Sigmoid colon (tissue), 7 donors: ENCODE results near the gene LTBP1. TPM values are rescaled to one million over a fixed set of nuclear protein-coding genes. Genes with fewer than 3 reads are reported as not detected.
"Not testable (repeated sequence)": the region's sequence is repeated elsewhere in the genome, so short reads cannot be mapped to it uniquely, and the experiment has no call there.

Experiments
- DNase-seq: peaks from one replicate; pipeline ENCODE4 v3.0.0-alpha.2; 2019
- H3K27ac ChIP-seq, 4 donors: fragments of 200-600 bp; sonication (generic); one replicate each; pipeline ENCODE4 v1.5.1; 2016 to 2019; ENCODE audit warnings: mild to moderate bottlenecking in 1 of 4
- H3K27me3 ChIP-seq, 3 donors: fragments of 200-600 bp; sonication (generic); one replicate each; pipeline ENCODE4 v1.5.1; 2019; ENCODE audit warnings: mild to moderate bottlenecking in 1 of 3
- H3K36me3 ChIP-seq, 4 donors: fragments of 200-600 bp; sonication (generic); one replicate each; pipeline ENCODE4 v1.5.1; 2016 to 2019
- H3K4me1 ChIP-seq, 4 donors: fragments of 200-600 bp; sonication (generic); one replicate each; pipeline ENCODE4 v1.5.1; 2017 to 2019
- H3K4me3 ChIP-seq, 4 donors: fragments of 200-600 bp; sonication (generic); one replicate each; pipeline ENCODE4 v1.5.1; 2017 to 2019; ENCODE audit warnings: mild to moderate bottlenecking in 2 of 4, moderate library complexity in 1 of 4
- H3K9me3 ChIP-seq, 4 donors: fragments of 200-600 bp in 3 of 4; sonication (generic) in 3 of 4; one replicate each; pipeline versions ENCODE4 v1.5.1 to v1.6.1; 2013 to 2019
- EP300 ChIP-seq, 4 donors: sonication (generic); formaldehyde crosslinking; IDR thresholded peaks; one replicate each; pipeline ENCODE4 v1.6.1; 2017; ENCODE audit warnings: antibody characterized with exemption in 4 of 4
- POLR2A ChIP-seq, 2 donors: fragments of 450-650 bp; IDR thresholded peaks; one replicate each; pipeline ENCODE4 v1.6.1; 2016; ENCODE audit warnings: antibody characterized with exemption in 2 of 2, mild to moderate bottlenecking in 2 of 2, moderate library complexity in 2 of 2
- POLR2AphosphoS5 ChIP-seq, 4 donors: sonication (generic); formaldehyde crosslinking; IDR thresholded peaks; one replicate each; pipeline ENCODE4 v1.6.1; 2017; ENCODE audit warnings: antibody characterized with exemption in 4 of 4
- WGBS, 2 donors: extraction: QIAGEN DNeasy Blood & Tissue Kit; methylation state at CpG; one replicate each; pipeline ENCODE4 v1.1.7; 2013; 5-methylcytosine and 5-hydroxymethylcytosine counted together
- intact Hi-C: fragments of 100-400 bp; cut with DNase I; formaldehyde crosslinking; loops from one replicate; pipeline ENCODE4 v1.15.1; 2023
- polyA plus RNA-seq, 3 donors: library from polyadenylated mRNA; stranded (reverse); fragments of 200-250 nt; gene quantifications; one replicate each; pipeline ENCODE4 v1.2.3, GENCODE V29; 2013
- total RNA-seq, 4 donors: library from RNA; depleted of rRNA; stranded (reverse); fragments of >200 nt; gene quantifications; one replicate each; pipeline ENCODE4 v1.1.0, GENCODE V29; 2016
- TF ChIP-seq, protein P1 (sequence below), 4 experiments: fragments of 450-650 bp in 3 of 4; fragments of 200-600 bp in 1 of 4; IDR thresholded peaks; one replicate each; pipeline ENCODE4 v1.5.1; 2016 to 2019; ENCODE audit warnings: antibody characterized with exemption in 4 of 4, mild to moderate bottlenecking in 3 of 4, moderate library complexity in 2 of 4
- donor health status: healthy with polysubstance abuse.
- donor health status: Bipolar disorder and iron deficiency.
- donor health status: healthy.

The LTBP1 gene
- total and polyA plus RNA-seq, 7 donors: 3.0 to 102 (median 34.2) TPM

- Histone ChIP-seq H3K4me1 (peaks cover 0 to 6% (median 3%) of the 10 kb centered on the region in 4 donors), H3K27me3 (no peaks in the 10 kb centered on the region), H3K4me3 (no peak overlapping the region), H3K9me3 (no peaks in the 10 kb centered on the region), H3K36me3 (no peaks in the 10 kb centered on the region), H3K27ac (no peak overlapping the region)
- intact Hi-C loops: no loop called here
- no peak for TF ChIP-seq POLR2A (IDR thresholded peaks at IDR 0.05)
- no peak for TF ChIP-seq POLR2AphosphoS5 (IDR thresholded peaks at IDR 0.05)
- TF ChIP-seq, protein P1, sequence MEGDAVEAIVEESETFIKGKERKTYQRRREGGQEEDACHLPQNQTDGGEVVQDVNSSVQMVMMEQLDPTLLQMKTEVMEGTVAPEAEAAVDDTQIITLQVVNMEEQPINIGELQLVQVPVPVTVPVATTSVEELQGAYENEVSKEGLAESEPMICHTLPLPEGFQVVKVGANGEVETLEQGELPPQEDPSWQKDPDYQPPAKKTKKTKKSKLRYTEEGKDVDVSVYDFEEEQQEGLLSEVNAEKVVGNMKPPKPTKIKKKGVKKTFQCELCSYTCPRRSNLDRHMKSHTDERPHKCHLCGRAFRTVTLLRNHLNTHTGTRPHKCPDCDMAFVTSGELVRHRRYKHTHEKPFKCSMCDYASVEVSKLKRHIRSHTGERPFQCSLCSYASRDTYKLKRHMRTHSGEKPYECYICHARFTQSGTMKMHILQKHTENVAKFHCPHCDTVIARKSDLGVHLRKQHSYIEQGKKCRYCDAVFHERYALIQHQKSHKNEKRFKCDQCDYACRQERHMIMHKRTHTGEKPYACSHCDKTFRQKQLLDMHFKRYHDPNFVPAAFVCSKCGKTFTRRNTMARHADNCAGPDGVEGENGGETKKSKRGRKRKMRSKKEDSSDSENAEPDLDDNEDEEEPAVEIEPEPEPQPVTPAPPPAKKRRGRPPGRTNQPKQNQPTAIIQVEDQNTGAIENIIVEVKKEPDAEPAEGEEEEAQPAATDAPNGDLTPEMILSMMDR (IDR thresholded peaks at IDR 0.05): no peak
- no peak for DNase-seq
These were observed 283.4 kb downstream of the LTBP1 start for GRCh38 chr2:33230195-33230594.

DNA sequence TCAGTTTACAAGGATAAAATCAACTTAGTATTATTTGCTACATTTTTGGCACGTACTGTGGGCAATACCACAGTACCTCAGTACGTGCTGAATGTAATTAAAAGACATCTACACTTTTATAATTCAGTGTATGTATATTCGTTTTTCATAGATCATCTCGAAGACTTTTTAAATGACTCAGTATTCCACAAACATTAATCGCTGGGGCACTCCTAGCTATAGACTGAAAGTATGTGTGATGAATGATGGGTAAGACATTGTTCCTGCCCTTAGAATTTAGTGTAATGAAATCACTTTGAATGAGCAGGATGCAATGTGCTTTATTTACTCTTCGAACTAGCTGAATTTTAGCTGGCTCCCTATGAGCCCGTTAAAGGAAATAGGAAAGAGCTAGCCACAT, 284.1 kb downstream of the LTBP1 start:
- no peak overlapping the region for H3K27ac ChIP-seq
- TF ChIP-seq, protein P1 (IDR thresholded peaks at IDR 0.05): no peak
- no peak for TF ChIP-seq EP300 (IDR thresholded peaks at IDR 0.05)
- TF ChIP-seq POLR2A (IDR thresholded peaks at IDR 0.05): no peak
- TF ChIP-seq POLR2AphosphoS5 (IDR thresholded peaks at IDR 0.05): no peak
- intact Hi-C loops: no loop called here
- H3K27me3 ChIP-seq: no peaks in the 10 kb centered on the region
- peaks cover 0 to 6% (median 3%) of the 10 kb centered on the region in 4 donors for H3K4me1 ChIP-seq
- no peaks in the 10 kb centered on the region for H3K36me3 ChIP-seq
- WGBS, 2 donors: 82 to 84% methylated on average over 7 of the region's 7 CpGs
- no peak overlapping the region for H3K4me3 ChIP-seq
- no peaks in the 10 kb centered on the region for H3K9me3 ChIP-seq
- DNase-seq: no peak

DNA sequence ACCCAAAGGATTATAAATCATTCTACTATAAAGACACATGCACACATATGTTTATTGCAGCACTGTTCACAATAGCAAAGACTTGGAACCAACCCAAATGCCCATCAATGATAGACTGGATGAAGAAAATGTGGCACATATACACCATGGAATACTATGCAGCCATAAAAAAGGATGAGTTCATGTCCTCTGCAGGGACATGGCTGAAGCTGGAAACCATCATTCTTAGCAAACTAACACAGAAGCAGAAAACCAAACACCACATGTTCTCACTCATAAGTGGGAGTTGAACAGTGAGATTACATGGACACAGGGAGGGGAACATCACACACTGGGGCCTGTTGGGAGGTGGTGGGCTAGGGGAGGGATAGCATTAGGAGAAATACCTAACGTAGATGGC, 288.8 kb downstream of the LTBP1 start:
- H3K4me3 ChIP-seq, H3K36me3 ChIP-seq, intact Hi-C loops, DNase-seq, H3K9me3 ChIP-seq, H3K27ac ChIP-seq, H3K27me3 ChIP-seq: not testable (repeated sequence)
- 96 to 100% methylated on average over 1 of the region's 1 CpG for WGBS, 2 donors
- peaks cover 0 to 13% (median 5%) of the 10 kb centered on the region in 4 donors for H3K4me1 ChIP-seq

DNA sequence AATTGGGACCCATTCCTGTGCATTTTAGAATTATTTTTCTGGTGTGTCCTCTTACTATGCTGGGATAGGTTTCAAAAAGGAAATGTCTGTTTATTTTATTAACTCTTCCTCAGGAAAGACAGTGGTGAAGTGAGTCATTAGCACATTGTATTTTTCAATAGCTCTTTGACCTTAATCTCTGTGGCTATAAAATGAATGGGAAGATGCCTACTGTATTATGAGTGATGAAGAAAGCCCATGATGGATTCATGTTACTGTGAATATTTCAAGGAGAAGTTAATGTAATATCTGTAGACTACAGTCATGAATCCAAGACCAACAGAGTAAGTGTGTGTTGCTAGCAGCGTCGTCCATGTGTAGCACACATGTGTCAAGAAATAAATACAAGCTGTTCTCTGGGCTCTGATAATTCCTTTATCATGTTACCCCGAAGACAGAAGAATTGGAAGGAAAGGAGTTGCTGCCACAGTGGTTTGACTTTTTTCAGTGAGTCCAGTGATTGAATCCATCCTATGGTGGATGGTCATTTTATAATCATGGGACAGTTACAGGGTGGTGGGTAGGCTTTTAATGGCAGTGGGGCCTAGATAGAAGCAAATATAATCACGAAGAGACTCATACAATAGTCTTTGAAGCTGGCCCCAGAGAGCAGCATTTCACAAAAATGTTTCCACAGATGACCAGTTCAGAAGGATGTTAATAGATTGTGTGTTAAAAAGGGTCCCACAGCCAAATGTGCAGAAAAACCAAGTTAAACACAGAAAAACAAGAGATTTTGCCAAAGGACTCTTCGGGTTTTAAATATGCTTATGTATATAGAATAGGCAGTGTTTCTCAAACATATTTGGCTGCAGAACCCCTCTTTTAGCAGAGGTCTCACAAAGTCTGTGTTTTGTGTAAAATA, 290.0 kb downstream of the LTBP1 start:
- 85 to 89% methylated on average over 5 of the region's 5 CpGs for WGBS, 2 donors
- TF ChIP-seq POLR2AphosphoS5 (IDR thresholded peaks at IDR 0.05) (no peak), POLR2A (IDR thresholded peaks at IDR 0.05) (no peak), EP300 (IDR thresholded peaks at IDR 0.05) (no peak)
- TF ChIP-seq, protein P1 (IDR thresholded peaks at IDR 0.05): no peak

GRCh38 chr2:33238111-33238510, 291.4 kb downstream of the LTBP1 start:
- Histone ChIP-seq H3K27me3 (no peaks in the 10 kb centered on the region), H3K36me3 (no peaks in the 10 kb centered on the region), H3K4me1 (peaks cover 0 to 21% (median 5%) of the 10 kb centered on the region in 4 donors), H3K9me3 (no peaks in the 10 kb centered on the region), H3K27ac (peak overlapping the region in 2 of 4 donors; percentile 54 to 68), H3K4me3 (no peak overlapping the region)
- WGBS, 2 donors: 77 to 89% methylated on average over 2 of the region's 2 CpGs
- intact Hi-C loops: no loop called here
- no peak for DNase-seq
- TF ChIP-seq, protein P1 (IDR thresholded peaks at IDR 0.05): no peak
- TF ChIP-seq POLR2A (IDR thresholded peaks at IDR 0.05) (no peak), EP300 (IDR thresholded peaks at IDR 0.05) (peak in 2 of 4 donors; percentile 46 to 74), POLR2AphosphoS5 (IDR thresholded peaks at IDR 0.05) (peak in 1 of 4 donors; percentile 20)

More for the DNA sequence above, 290.0 kb downstream of the LTBP1 start:
- Histone ChIP-seq H3K9me3 (no peaks in the 10 kb centered on the region), H3K4me3 (no peak overlapping the region), H3K27me3 (no peaks in the 10 kb centered on the region), H3K36me3 (no peaks in the 10 kb centered on the region), H3K27ac (peak overlapping the region in 1 of 4 donors; percentile 68), H3K4me1 (peaks cover 0 to 16% (median 5%) of the 10 kb centered on the region in 4 donors)
- intact Hi-C loops: no loop called here
- DNase-seq: no peak
